NCI-H446 treated with DMSO at 0.1 percent for 48 hours (cell line): Measurements from ENCODE around the gene DPPA2.
"Not testable (repeated sequence)": the region's sequence is repeated elsewhere in the genome, so short reads cannot be mapped to it uniquely, and the experiment has no call there.

ENCODE experiments used
- DNase-seq: peaks from one replicate; lab custom pipeline; 2025; lab: John Stamatoyannopoulos, UW

Gene DPPA2, protein sequence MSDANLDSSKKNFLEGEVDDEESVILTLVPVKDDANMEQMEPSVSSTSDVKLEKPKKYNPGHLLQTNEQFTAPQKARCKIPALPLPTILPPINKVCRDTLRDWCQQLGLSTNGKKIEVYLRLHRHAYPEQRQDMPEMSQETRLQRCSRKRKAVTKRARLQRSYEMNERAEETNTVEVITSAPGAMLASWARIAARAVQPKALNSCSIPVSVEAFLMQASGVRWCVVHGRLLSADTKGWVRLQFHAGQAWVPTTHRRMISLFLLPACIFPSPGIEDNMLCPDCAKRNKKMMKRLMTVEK

GRCh38 chr3:109316162-109316730, at the start of gene DPPA2:
Gene DPPA2, minus strand, starts transcription at chr3:109316517. Its CDS starts 1,975 bp downstream, at chr3:109314542.
- DNase-seq: no peak

- DNase-seq: no peak
These were observed 47.8 kb upstream of the DPPA2 start for GRCh38 chr3:109364088-109364487.

GRCh38 chr3:109363634-109364033, 47.3 kb upstream of the DPPA2 start:
- no peak for DNase-seq

DNA sequence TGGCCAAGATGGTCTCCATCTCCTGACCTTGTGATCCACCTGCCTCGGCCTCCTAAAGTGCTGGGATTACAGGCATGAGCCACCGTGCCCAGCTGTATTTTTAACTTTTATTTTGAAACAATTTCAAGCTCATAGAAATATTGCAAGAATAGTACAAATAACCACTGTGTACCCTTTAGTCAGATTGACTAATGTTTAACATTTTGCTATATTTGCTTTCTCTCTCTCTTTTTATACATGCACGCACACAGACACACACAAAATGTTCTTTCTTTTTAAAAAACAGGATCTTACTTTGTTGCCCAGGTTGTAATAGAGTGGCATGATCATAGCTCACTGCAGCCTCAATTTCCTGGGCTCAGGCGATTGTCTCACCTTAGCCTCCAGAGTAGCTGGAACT, 46.5 kb upstream of the DPPA2 start:
- no peak for DNase-seq

- DNase-seq: not testable (repeated sequence)
These were observed 42.5 kb upstream of the DPPA2 start for GRCh38 chr3:109358809-109359208.

DNA sequence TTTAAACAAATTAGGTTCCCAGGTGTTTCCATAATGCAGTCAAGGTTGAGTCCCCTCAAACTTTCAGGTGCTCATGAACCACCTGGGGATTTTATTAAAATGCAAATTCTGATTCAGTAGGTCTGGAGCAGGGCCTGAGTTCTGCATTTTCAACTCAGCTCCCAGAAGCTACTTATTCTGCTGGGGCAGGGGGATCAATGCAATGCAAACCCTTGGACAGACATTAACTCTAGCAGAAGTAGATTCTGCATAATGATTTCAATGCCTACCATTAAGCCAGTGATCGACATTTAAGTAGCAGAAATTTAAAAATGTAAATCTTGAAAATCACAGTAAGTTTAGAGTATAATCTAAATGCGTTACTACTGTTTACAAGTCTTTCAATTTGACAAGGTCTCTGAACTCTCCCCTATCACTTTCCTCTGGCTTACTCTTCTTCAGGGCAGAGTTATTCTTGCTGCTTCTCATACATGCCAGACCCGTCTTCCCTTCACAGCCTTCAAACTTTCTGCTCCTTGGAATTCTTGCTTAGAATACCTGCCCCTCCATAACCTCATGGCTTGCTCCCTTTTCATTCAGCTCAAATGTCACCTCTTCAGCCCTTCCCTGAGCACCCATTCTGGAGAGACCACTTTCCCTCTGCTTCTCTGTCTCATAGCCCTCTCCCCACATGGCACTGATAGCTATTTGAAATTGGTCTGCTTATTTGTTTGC, 40.3 kb upstream of the DPPA2 start:
- DNase-seq: no peak

DNA sequence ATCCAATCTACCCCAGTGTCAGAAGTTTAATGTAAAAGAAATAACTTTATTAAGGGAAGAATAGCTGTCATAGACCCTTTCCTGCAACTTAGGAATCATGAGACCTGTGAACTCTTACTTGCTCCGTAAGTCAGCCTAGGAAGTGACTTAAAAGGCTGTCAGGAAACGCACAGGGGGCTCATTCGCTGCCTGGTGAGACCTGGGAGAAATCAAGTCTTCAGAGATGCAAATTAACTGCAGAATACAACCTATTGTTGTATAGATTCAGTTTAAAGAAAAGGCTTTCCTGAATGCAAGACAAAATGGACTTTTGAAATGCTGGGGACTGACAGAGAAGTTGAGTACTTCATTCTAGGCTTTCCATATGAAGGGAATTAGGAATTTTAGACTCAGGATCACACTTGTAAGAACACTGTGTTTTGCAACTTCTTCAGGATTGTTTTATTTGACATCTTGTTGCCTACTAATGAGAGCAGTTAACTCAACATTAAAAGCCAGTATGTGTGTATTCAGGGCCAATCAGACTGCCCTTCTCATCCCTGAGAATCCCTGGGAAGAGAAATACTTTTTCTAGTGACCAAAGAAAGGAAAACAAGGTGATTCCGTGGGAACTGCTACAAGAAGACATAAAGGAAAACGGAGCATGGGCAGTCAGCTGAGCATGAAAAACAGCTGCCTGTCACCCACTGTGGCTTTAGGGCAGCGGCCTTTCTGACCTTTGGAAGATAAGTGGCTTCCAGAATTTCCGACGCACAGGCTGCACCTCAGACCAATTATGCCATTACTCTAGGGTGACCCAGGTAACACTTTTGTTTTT, 39.5 kb upstream of the DPPA2 start:
- DNase-seq: no peak

DNA sequence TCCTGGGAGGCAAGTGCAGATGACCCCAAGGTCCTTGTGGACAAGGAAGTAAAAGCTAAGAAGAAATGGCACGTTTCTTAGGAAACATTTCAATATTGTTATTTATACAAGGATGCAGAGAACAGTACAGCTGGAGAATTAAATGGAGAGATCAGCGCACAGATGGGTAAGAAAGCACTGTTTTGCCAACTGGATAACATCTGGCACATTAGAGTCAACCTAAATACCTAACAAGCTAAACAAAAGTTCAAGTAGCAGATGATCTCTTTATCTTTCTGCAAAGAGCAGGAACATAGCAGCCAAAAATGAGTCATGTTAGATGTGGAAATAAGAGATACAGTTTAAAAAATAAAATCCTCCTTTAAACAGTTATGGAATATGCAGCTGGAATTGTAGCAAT, 36.7 kb upstream of the DPPA2 start:
- no peak for DNase-seq

DNA sequence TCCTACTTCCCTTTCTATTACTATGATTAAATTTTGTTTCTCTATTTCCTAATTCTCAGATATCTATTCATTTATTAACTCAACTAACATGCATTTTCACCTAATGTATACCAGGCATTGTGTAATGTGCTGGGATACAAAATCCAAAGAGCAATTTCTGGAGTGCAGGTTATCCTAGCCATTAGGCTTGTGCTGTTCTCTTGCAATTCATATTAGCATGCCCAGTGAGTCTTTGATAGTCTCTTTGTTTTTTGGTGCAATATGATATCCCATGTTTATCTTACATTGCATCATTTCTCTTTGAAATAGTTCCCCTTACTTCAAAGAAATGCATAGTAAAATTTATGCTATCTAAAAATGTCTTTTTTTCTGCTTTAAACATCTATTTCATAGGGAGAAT, 34.9 kb upstream of the DPPA2 start:
- DNase-seq: no peak

GRCh38 chr3:109346770-109347295, 30.5 kb upstream of the DPPA2 start:
- no peak for DNase-seq

DNA sequence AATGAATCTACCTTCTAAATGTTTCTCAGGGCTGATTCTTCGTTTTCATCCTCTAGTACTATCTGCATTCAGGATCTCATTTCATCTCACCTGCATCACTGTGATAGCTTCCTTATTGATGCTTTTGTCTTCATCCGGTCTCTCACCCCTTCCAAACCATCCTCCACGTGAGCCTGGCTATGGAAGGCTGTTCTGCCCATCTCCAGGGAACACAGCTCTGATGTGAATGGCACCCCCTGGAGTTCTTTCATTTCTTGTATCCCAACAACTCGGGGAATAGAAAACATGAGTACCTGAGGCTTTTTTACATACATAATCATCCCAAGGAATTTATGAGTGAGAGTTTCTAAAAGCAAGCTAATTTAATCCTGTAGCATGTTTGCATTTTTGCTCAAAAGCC, 29.8 kb upstream of the DPPA2 start:
- no peak for DNase-seq

DNA sequence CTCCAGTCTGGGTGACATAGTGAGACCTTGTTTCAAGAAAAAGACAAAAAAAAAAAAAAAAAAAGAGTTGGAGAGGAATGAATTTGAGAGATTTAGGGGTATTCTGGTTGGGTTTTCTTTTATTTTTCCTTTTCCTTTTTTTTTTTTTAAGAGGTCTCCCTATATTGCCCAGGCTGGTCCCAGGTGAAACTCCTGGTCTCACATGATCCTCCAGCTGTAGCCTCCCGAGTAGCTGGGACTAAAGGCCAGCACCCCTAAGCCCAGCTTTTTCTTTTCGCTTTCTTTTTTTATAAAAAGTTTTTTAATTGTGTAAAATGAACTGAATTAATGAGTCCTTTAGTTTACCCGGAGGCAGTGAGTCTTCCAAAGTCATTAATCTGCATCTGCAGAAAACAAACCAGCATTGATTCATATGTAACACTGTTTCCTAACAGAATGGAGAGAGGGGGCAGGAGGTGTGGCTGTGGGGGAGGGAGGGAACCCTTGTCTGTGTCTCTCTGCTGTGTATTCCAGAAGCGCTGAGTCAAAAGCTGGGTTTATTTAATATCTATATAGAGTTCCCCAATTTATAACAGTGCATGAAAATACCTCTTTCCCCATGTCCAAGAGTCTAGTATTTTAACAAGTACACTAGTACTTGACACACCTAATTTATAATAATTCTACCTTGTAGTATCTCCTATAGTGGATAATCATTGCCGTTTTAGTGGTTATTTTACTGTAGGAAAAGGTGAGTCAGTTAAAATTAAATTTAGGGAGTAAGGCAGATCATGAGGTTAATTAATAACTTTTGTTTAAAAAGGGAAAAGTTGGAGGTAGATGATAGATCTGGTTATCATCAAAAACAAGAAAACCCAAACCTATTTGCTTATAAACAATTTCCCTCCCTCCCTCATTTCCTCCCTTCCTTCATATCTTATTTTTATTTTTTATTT, 23.7 kb upstream of the DPPA2 start:
- no peak for DNase-seq

DNA sequence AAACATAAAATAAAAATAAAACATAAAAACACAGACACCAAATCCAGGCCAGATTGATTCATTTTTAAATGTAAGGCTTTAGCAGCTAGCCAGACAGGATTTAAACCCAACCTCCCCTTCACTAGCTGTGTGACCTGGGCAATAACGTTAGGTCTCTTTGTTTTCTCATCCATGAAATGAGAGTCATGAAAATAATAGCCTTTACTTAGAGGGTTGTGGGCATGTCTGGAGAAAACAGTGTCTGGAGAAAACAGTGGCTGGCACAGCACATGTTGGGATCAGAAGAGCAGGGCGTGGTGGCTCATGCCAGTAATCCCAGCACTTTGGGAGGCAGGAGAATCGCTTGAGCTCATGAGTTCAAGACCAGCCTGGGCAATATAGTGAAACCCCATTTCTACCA, 22.9 kb upstream of the DPPA2 start:
- DNase-seq: no peak

DNA sequence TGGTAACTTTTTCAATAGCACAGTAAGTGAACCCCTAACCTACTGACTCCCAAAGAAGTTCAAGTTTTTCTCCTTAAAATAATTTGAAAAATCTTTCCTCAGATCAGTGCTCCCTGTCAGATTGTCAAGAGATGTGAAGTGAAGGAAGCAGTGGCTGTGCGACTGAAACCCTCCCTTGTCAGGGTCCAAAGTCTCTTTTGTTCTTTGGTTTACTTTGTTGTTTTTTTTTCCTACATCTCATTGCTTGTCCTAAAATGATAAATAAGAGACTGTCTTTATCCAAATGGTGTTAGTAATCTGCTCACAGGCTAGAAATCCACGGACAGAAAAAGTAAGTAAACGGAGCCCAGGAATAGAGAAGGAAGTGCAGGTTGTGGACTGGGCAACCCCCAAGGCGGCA, 22.0 kb upstream of the DPPA2 start:
- no peak for DNase-seq

- no peak for DNase-seq
These were observed 21.1 kb upstream of the DPPA2 start, which contains the start of gene DPPA4 for GRCh38 chr3:109337393-109337792. Gene DPPA4, minus strand, starts transcription at chr3:109337546. Its CDS starts 29 bp downstream, at chr3:109337517.

DNA sequence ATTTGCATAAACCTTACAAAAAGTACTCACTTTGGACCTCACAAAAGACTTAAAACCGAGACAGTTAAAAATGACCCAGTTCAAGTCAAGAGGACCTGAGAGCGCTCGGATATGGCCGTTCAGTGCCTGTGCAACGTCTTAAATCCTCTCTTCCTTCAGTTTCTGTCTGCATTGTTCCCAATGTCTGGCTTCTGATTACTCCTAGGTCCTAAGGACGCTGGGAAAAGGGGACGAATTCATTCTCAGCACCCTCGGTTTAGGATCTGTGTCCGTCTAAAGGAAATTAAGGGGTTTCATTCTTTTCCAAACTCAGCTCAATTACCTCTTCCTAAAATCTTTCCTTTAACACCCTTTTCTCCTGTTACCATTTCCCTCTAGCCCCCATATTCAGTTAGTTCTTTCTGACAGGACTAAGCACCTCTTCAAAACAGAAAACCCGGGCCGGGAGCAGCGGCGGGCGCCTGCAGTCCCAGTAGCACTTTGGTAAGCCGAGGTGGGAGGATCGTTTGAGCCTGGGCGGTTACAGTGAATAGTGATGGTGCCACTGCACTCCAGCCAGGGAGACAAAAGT, 20.1 kb upstream of the DPPA2 start:
- no peak for DNase-seq

GRCh38 chr3:109334572-109334971, 18.3 kb upstream of the DPPA2 start:
- DNase-seq: no peak

DNA sequence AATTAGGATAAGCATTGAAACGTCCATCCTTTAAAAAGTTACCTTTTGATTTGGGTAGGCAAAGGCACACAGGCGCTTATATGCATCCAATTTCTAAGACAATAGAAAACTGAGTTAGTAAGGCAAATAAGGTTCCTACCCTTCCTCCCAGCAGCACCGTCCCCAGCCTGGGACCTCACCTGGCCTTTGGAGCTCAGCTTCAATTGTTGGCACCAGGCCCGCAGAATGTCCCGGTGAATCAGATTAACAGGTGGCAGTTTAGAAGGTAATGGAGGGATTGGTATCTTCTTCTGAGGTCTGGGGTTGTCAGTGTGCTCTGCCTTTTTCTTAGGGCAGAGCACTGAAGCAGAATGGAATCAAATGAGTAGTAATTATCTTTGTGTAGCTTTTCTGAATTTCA, 15.4 kb upstream of the DPPA2 start:
- no peak for DNase-seq

DNA sequence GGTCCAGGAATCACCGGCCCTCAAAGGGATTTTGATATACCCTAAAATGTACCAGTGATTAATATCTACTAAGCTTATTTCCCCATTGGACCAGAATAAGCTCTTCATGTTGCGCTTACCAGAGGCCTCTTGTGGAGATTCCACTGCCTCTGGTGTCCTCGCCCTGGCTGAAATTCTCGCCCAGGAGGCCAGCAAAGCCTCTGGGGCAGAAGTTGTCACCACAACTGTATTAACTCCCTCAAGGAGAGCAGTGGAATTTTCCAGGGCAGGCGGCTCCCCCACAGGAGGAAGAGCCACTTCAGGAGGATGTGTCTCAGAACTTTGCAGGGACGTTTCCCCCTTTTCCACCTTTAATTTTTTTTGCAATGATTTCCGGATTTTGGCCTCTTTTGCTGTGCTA, 14.1 kb upstream of the DPPA2 start:
- no peak for DNase-seq

DNA sequence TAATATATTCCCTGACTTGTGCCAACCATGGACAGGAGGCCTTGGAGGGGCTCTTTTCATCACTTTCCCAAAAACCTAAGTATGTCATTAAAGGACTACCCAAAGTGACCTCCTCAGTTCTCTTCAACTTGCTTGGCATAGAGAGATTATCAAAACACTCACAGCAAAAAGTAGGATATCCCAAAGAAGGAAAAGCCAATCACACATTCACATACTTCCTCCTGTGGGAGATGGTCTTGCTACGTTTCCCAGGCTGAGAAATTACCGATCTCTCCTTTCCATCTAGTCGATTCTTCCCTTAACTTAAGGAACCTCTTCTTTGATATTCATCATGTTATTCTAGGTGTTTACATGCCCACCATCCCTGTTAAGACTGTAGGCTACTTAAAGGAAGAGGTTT, 11.9 kb upstream of the DPPA2 start:
- no peak for DNase-seq

DNA sequence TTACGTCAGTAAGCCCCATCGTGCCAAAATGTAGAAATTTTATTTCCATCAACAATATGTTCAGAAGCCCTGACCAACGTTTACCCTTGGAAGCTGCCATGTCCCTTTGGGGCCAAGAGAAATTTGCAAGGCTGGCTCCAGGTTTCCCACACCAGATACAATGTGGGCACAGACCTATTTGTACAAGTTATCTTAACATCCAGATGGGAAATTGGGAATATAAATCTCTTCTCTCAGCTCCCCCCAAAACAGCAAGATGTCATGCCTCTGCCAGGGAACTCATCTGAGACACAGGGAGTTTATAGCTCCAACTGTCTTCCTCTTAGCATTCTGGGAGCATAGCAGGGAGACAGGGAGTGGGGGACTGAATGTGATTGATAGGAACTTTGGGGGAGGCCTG, 9.3 kb upstream of the DPPA2 start:
- no peak for DNase-seq
